Upper lobe of left lung (tissue), 6 donors: ENCODE measurements around the gene RFX2. TPM values are rescaled to one million over a fixed set of nuclear protein-coding genes. Genes with fewer than 3 reads are reported as not detected.

Experiments used
- ATAC-seq, 2 donors: fragments of 200-7000 bp; cut with Tn5 transposase; one replicate each; pipeline ENCODE4 v1.9.1; 2022; ENCODE audit warnings: mild to moderate bottlenecking in 2 of 2, moderate library complexity in 2 of 2; ENCODE audit not compliant: low FRiP score in 2 of 2
- DNase-seq, 2 donors: peaks; one replicate each; pipeline ENCODE4 v3.0.0-alpha.2; 2019 to 2020
- H3K27ac ChIP-seq, 4 donors: fragments of 200-600 bp; sonication (generic); one replicate each; pipeline ENCODE4 v1.5.1; 2016 to 2019
- H3K27me3 ChIP-seq, 4 donors: fragments of 200-600 bp; sonication (generic); one replicate each; pipeline ENCODE4 v1.5.1; 2017 to 2019
- H3K36me3 ChIP-seq, 4 donors: fragments of 200-600 bp; sonication (generic); one replicate each; pipeline ENCODE4 v1.5.1; 2016 to 2019
- H3K4me1 ChIP-seq, 4 donors: fragments of 200-600 bp; sonication (generic); one replicate each; pipeline ENCODE4 v1.5.1; 2018 to 2019
- H3K4me3 ChIP-seq, 4 donors: fragments of 200-600 bp; sonication (generic); one replicate each; pipeline ENCODE4 v1.5.1; 2017 to 2019; ENCODE audit warnings: mild to moderate bottlenecking in 2 of 4, moderate library complexity in 1 of 4
- H3K9me3 ChIP-seq, 4 donors: fragments of 200-600 bp; sonication (generic); one replicate each; pipeline ENCODE4 v1.5.1; 2018 to 2019
- CTCF ChIP-seq, 6 experiments: fragments of 450-650 bp in 4 of 6; fragments of 200-600 bp in 2 of 6; sonication (generic) in 2 of 6; IDR thresholded peaks; one replicate each; pipeline ENCODE4 v1.5.1; 2016 to 2019; ENCODE audit warnings: antibody characterized with exemption in 6 of 6
- EP300 ChIP-seq, 4 donors: sonication (generic); formaldehyde crosslinking; IDR thresholded peaks; one replicate each; pipeline ENCODE4 v1.5.1; 2017; ENCODE audit warnings: antibody characterized with exemption in 4 of 4, control low read depth in 2 of 4
- POLR2A ChIP-seq, 4 donors: fragments of 450-650 bp; IDR thresholded peaks; one replicate each; pipeline ENCODE4 v1.5.1; 2016 to 2017; ENCODE audit warnings: antibody characterized with exemption in 4 of 4, mild to moderate bottlenecking in 2 of 4
- POLR2AphosphoS5 ChIP-seq, 2 donors: sonication (generic); formaldehyde crosslinking; IDR thresholded peaks; one replicate each; pipeline ENCODE4 v1.5.1; 2017; ENCODE audit warnings: antibody characterized with exemption in 2 of 2
- WGBS, 2 donors: methylation state at CpG; one replicate each; pipeline ENCODE4 v1.1.5; 2017 to 2018; 5-methylcytosine and 5-hydroxymethylcytosine counted together
- total RNA-seq, 6 donors: library from RNA; depleted of rRNA in 4 of 6; stranded (reverse); fragments of >200 nt in 4 of 6; gene quantifications; one replicate each; pipeline versions ENCODE4 v1.1.0 to v1.2.1, GENCODE V29; 2016 to 2021
- donor health status: DM: no; HTN: no; CAD: no; lungs with moderate emphysema.
- donor health status: DM: no; HTN: yes; CAD: no; lungs with severe emphysema.

The RFX2 gene
- total RNA-seq, 6 donors from 2014 or later, result 14.3 to 111 (median 28.6) TPM

- ATAC-seq (no peak), DNase-seq (no peak)
- Histone ChIP-seq H3K4me1 (peaks cover 72 to 85% (median 74%) of the 10 kb centered on the region in 4 donors), H3K4me3 (no peak overlapping the region), H3K27ac (peak overlapping the region in 2 of 4 donors; percentile 71 to 77), H3K27me3 (no peaks in the 10 kb centered on the region), H3K9me3 (no peaks in the 10 kb centered on the region), H3K36me3 (no peaks in the 10 kb centered on the region)
- WGBS, 2 donors, result 64 to 80% methylated on average over 3 of the region's 3 CpGs
- TF ChIP-seq EP300 (IDR thresholded peaks at IDR 0.05), result no peak
- TF ChIP-seq CTCF (IDR thresholded peaks at IDR 0.05), result no peak
- no peak for TF ChIP-seq POLR2AphosphoS5 (IDR thresholded peaks at IDR 0.05)
- TF ChIP-seq POLR2A (IDR thresholded peaks at IDR 0.05), result no peak
Observed at GRCh38 chr19:5955636-5955935, 154.7 kb downstream of the RFX2 start.

- Histone ChIP-seq H3K27me3 (no peaks in the 10 kb centered on the region), H3K9me3 (no peaks in the 10 kb centered on the region), H3K4me3 (no peak overlapping the region), H3K27ac (peak overlapping the region; percentile 61 to 77 (median 70)), H3K4me1 (peaks cover 67 to 85% (median 71%) of the 10 kb centered on the region in 4 donors), H3K36me3 (peaks cover 0 to 9% (median 2%) of the 10 kb centered on the region in 4 donors)
- DNase-seq (no peak), ATAC-seq (no peak)
- WGBS, 2 donors, result 39 to 46% methylated on average over 6 of the region's 6 CpGs
- TF ChIP-seq CTCF (IDR thresholded peaks at IDR 0.05) (no peak), POLR2A (IDR thresholded peaks at IDR 0.05) (no peak), EP300 (IDR thresholded peaks at IDR 0.05) (no peak), POLR2AphosphoS5 (IDR thresholded peaks at IDR 0.05) (no peak)
Observed at GRCh38 chr19:5954293-5954692, 156.0 kb downstream of the RFX2 start.

- Histone ChIP-seq H3K4me1 (peaks cover 67 to 85% (median 73%) of the 10 kb centered on the region in 4 donors), H3K27ac (peak overlapping the region; percentile 61 to 77 (median 70)), H3K27me3 (no peaks in the 10 kb centered on the region), H3K9me3 (no peaks in the 10 kb centered on the region), H3K36me3 (peaks cover 0 to 9% (median 2%) of the 10 kb centered on the region in 4 donors), H3K4me3 (no peak overlapping the region)
- no peak for ATAC-seq
- DNase-seq, result no peak
- TF ChIP-seq POLR2A (IDR thresholded peaks at IDR 0.05) (no peak), CTCF (IDR thresholded peaks at IDR 0.05) (no peak), EP300 (IDR thresholded peaks at IDR 0.05) (no peak), POLR2AphosphoS5 (IDR thresholded peaks at IDR 0.05) (no peak)
- WGBS, 2 donors, result 34 to 53% methylated on average over 11 to 17 of the region's 17 CpGs
Observed at GRCh38 chr19:5953680-5954213, 156.6 kb downstream of the RFX2 start.

- no peak overlapping the region for H3K4me3 ChIP-seq
- H3K9me3 ChIP-seq, result no peaks in the 10 kb centered on the region
- H3K4me1 ChIP-seq, result peaks cover 70 to 85% (median 77%) of the 10 kb centered on the region in 4 donors
- no peaks in the 10 kb centered on the region for H3K27me3 ChIP-seq
- WGBS, 2 donors, result 45 to 46% methylated on average over 5 of the region's 5 CpGs
- peaks cover 0 to 9% (median 2%) of the 10 kb centered on the region in 4 donors for H3K36me3 ChIP-seq
- TF ChIP-seq CTCF (IDR thresholded peaks at IDR 0.05), result no peak
- no peak for TF ChIP-seq POLR2AphosphoS5 (IDR thresholded peaks at IDR 0.05)
- TF ChIP-seq POLR2A (IDR thresholded peaks at IDR 0.05), result no peak
- no peak for TF ChIP-seq EP300 (IDR thresholded peaks at IDR 0.05)
- DNase-seq, result no peak
- ATAC-seq, result no peak
- peak overlapping the region; percentile 61 to 77 (median 70) for H3K27ac ChIP-seq
Observed at GRCh38 chr19:5953030-5953589, 157.2 kb downstream of the RFX2 start.
